MCF 10A (cell line): ENCODE data around the gene RBP4. TPM values are rescaled to one million over a fixed set of nuclear protein-coding genes. Genes with fewer than 3 reads are reported as not detected.

Source experiments
- BruUV-seq: library from RNA; stranded (reverse); fragments of 400-500 nt; replicated peaks from 2 replicates; lab custom pipeline; 2021; lab: Mats Ljungman, UMichigan
- CTCF ChIA-PET: fragments of 300-600 bp; sonication (Branson Sonifier 250); formaldehyde crosslinking; extraction: SDS; loops from one replicate; lab custom pipeline; 2021; ENCODE audit warnings: antibody characterized with exemption, inconsistent platforms; lab: Yijun Ruan, JAX
- POLR2A ChIA-PET: fragments of 300-600, 350-650 bp; sonication (Branson Sonifier 250); formaldehyde crosslinking; extraction: SDS; loops from one replicate; lab custom pipeline; 2020; ENCODE audit warnings: antibody characterized with exemption, inconsistent platforms; lab: Yijun Ruan, JAX
- DNase-seq: peaks from one replicate; pipeline ENCODE4 v3.0.0-alpha.2; 2018; ENCODE audit not compliant: unreplicated experiment
- H3K27ac Mint-ChIP-seq: one replicate; pipeline ENCODE4 v1.8.0; 2022; ENCODE audit warnings: mild to moderate bottlenecking, low read depth, mixed read lengths; ENCODE audit not compliant: unreplicated experiment
- H3K27me3 Mint-ChIP-seq: one replicate; pipeline ENCODE4 v1.8.0; 2022; ENCODE audit warnings: mixed read lengths; ENCODE audit not compliant: insufficient read depth, unreplicated experiment
- H3K36me3 Mint-ChIP-seq: one replicate; pipeline ENCODE4 v1.8.0; 2022; ENCODE audit warnings: mild to moderate bottlenecking, moderate library complexity, mixed read lengths; ENCODE audit not compliant: insufficient read depth, unreplicated experiment
- H3K4me1 Mint-ChIP-seq: one replicate; pipeline ENCODE4 v1.8.0; 2022; ENCODE audit warnings: mixed read lengths; ENCODE audit not compliant: insufficient read depth, unreplicated experiment
- H3K4me3 Mint-ChIP-seq: one replicate; pipeline ENCODE4 v1.8.0; 2022; ENCODE audit warnings: mild to moderate bottlenecking, moderate library complexity, mixed read lengths; ENCODE audit not compliant: unreplicated experiment
- H3K9me3 Mint-ChIP-seq: one replicate; pipeline ENCODE4 v1.8.0; 2022; ENCODE audit warnings: mixed read lengths; ENCODE audit not compliant: unreplicated experiment
- intact Hi-C: fragments of 100-400 bp; cut with micrococcal nuclease; formaldehyde crosslinking; loops from 2 replicates; pipeline ENCODE4 v1.14.1; 2022
- total RNA-seq: library from RNA; stranded (reverse); gene quantifications from 2 replicates; pipeline ENCODE4 v1.2.3, GENCODE V29; 2022
- TF ChIP-seq, protein P1 (sequence below): fragments of 200-600 bp; IDR thresholded peaks from one replicate; pipeline ENCODE4 v1.8.0; 2022; ENCODE audit warnings: antibody characterized with exemption, mild to moderate bottlenecking; ENCODE audit not compliant: unreplicated experiment

RBP4 gene
- total RNA-seq, 1 experiment from 2014 or later, result not detected

DNA sequence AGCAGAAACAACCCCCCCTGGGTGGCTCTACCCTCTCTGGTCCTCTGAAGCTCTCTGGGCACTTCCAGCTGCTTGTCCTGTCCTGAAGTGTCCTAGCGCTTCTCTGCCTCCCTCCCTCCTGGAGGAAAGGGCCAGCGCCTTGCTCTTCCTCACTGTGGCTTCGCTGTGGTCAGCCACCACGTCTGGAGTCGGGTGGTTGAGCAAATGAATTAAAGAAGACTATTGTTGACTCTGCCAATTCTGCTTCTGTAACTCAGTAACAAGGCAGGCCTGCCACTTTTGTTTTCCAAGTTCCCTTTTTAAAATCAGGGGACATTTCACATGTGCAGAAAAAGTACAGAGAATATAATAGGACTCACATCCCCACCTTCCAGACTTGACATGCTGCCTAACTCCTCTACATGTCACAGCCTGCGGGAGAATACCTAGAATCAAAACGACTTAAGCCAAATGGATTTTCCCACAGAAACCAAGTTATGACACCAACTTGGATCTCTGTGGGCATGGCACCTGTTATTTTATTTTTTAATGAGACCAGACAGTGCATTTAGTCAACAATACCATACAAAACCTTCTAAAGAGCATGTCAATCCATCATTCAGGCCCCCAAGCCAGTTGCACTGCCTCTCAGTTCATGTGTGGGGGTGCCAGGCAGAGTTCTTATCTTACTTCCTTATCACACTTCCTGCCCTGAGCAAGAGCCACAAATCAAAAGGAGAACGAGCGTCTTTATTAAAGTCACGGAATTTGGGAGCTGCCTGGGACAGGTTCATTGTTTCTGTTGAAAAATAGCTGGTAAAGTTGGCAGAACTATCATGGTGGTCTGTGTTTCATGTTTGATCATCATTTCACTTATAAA is 27.8 kb downstream of the RBP4 start:
- Mint-ChIP-seq H3K4me1 (no peaks in the 10 kb centered on the region), H3K36me3 (no peaks in the 10 kb centered on the region), H3K27me3 (peaks cover 32% of the 10 kb centered on the region), H3K4me3 (no peak overlapping the region), H3K9me3 (no peaks in the 10 kb centered on the region), H3K27ac (no peak overlapping the region)
- ChIA-PET POLR2A (no interaction called here), CTCF (interaction anchor here (1.3 kb wide), 1 partner anchor 31 kb away, joined by 3 read pairs; no protein-coding TSS in a partner anchor)
- intact Hi-C loops, result no loop called here
- TF ChIP-seq, protein P1, sequence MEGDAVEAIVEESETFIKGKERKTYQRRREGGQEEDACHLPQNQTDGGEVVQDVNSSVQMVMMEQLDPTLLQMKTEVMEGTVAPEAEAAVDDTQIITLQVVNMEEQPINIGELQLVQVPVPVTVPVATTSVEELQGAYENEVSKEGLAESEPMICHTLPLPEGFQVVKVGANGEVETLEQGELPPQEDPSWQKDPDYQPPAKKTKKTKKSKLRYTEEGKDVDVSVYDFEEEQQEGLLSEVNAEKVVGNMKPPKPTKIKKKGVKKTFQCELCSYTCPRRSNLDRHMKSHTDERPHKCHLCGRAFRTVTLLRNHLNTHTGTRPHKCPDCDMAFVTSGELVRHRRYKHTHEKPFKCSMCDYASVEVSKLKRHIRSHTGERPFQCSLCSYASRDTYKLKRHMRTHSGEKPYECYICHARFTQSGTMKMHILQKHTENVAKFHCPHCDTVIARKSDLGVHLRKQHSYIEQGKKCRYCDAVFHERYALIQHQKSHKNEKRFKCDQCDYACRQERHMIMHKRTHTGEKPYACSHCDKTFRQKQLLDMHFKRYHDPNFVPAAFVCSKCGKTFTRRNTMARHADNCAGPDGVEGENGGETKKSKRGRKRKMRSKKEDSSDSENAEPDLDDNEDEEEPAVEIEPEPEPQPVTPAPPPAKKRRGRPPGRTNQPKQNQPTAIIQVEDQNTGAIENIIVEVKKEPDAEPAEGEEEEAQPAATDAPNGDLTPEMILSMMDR, result no peak
- no peak for DNase-seq
- BruUV-seq, result no TSS peak

DNA sequence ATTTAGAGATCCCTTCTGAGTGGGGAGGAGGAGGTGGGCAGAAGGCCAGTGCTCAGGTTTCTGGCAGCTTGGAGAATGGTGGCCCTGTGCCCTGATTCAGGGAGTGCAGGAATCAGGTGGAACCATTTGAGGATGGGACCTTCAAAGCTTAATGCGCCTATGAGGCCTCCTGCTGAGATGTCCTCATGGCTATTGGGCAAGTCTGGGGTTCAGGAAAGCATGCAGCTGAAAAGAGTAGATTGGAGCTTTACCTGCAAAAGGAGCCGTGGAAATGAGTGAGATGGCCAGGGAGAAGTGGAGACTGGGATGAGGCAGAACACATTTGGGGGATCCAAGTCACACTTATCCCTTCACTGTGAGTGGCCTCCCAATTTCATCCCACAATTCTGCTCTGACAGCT is 28.4 kb downstream of the RBP4 start:
- Mint-ChIP-seq H3K27ac (no peak overlapping the region), H3K9me3 (no peaks in the 10 kb centered on the region), H3K27me3 (peaks cover 34% of the 10 kb centered on the region), H3K36me3 (no peaks in the 10 kb centered on the region), H3K4me3 (no peak overlapping the region), H3K4me1 (no peaks in the 10 kb centered on the region)
- TF ChIP-seq, protein P1, result no peak
- ChIA-PET CTCF (interaction anchor here (1.3 kb wide), 1 partner anchor 31 kb away, joined by 3 read pairs; no protein-coding TSS in a partner anchor), POLR2A (interaction anchor here (0.7 kb wide), 1 partner anchor 174 kb away, joined by 3 read pairs; no protein-coding TSS in a partner anchor)
- intact Hi-C loops, result no loop called here
- BruUV-seq, result no TSS peak
- DNase-seq, result no peak

DNA sequence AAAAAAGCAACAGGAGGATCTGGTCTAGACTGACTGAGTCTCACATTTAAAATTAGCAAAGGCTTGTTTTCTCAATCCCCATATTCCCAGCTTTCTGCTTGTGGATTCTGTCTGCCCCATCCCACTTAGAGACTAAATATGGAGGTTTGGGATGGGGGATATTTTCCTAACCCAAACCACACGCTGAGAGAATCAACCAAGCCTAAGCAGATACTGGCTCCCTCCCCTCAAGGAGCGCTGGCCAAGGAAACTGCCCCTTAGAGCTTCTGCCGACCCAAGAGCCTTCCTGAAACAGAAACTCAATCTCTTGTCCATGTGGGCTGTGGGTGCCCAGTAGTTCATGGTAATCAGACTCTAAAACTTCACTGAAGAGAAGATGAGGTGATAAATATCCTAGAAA is 30.7 kb downstream of the RBP4 start:
- Mint-ChIP-seq H3K4me3 (no peak overlapping the region), H3K4me1 (no peaks in the 10 kb centered on the region), H3K27me3 (peaks cover 45% of the 10 kb centered on the region), H3K27ac (no peak overlapping the region), H3K36me3 (no peaks in the 10 kb centered on the region), H3K9me3 (no peaks in the 10 kb centered on the region)
- no TSS peak for BruUV-seq
- DNase-seq, result no peak
- TF ChIP-seq, protein P1, result no peak
- ChIA-PET POLR2A (no interaction called here), CTCF (interaction anchor here (1.3 kb wide), 1 partner anchor 15 kb away, joined by 4 read pairs; no protein-coding TSS in a partner anchor)
- intact Hi-C loops, result no loop called here

DNA sequence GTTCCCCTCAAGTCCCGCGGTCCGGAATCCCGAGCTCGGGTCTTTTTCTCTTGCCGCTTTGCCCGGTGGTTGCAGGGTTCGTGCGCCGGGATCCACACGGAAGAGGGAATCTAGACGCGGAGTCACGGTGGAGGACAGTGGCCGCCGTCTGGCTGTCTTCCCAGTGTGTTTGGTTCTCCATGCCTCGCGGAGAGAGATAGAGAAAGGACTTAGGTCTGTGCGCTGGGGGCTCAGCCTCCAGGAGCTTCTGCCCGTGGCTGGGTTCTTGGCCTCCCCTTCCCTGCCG is 33.0 kb downstream of the RBP4 start:
- ChIA-PET POLR2A (no interaction called here), CTCF (interaction anchor here (0.6 to 0.7 kb wide), 4 partner anchors 14 to 83 kb away, joined by 3 read pairs; no protein-coding TSS in a partner anchor)
- Mint-ChIP-seq H3K4me1 (no peaks in the 10 kb centered on the region), H3K9me3 (no peaks in the 10 kb centered on the region), H3K27me3 (peaks cover 39% of the 10 kb centered on the region), H3K27ac (no peak overlapping the region), H3K36me3 (no peaks in the 10 kb centered on the region), H3K4me3 (no peak overlapping the region)
- no TSS peak for BruUV-seq
- intact Hi-C loops, result no loop called here
- DNase-seq, result no peak
- TF ChIP-seq, protein P1, result no peak
